Activated gamma-delta T cell treated with Interleukin-2 at 50 U/mL for 16 hours (primary cell): ENCODE data around the gene MYO19.
"Not testable (repeated sequence)": the region's sequence is repeated elsewhere in the genome, so short reads cannot be mapped to it uniquely, and the experiment has no call there.

ENCODE experiments used
- DNase-seq: peaks from one replicate; pipeline ENCODE4 v3.0.0-alpha.2; 2020

Gene MYO19

DNA sequence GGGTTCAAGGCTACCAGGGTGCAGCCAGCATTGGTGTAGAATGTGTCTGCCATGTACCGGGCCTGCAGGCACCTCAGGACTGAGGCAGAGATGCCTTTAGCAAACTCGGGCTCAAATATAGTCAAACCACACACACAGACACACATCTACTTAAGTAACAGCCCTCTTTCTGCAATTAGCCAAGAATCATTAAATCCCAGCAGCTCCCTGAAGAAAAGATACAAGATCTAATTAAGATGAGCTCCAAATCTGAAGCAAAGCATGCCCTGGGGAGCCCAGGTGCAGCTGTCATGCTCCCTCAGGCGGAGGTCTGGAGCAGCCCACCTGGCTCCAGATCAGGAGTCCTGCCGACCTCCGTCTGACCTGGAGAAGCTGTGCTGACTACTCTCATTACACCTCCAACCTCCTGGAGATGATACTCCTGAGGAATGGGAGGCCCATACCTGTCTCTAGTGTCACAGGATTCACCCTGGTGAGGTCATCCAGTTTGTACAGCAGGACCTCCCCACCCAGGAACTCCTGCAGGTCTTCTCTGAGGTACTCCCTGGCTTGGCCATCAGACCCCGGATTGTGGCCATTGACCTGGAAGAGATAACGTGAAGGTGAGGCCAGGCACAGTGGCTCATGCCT is 6.9 kb downstream of the MYO19 start:
- DNase-seq, result no peak

DNA sequence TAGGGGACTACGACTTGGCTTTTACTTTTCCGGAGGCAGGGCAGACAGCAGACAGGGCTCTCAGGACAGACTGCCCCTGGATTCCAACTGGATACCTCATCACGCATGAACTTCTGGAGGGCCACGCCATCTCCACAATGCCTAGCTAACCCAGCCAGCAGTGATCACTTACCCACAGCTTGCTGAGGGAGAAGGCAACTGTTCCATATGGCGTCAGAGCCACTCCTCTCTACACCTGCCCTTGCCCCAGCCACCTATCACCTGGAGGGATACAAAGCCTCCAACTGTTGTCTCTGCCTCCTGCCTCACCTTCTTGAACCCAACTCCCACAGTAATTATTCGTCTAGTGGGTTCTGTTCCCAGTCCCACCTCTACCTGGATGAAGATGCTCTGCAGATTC is 8.8 kb downstream of the MYO19 start:
- DNase-seq, result no peak

DNA sequence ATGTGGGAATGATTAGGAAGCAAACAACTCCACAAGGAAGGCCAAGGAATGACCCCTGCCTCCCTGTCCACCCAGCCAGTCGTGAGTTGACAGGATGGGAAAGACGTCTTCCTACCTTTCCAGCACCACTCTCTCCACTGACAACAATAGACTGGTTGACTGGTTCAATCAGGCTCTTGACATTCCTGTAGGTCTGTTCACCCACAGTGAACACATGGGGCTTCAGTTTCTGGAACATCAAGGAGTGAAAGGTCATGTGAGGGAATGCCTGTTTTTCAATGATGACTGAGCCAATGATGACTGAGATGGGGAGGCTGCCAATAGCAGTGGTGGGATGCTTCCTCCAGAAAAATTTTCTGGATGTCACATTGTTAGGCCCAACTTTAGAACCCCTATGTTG is 9.6 kb downstream of the MYO19 start:
- DNase-seq, result no peak

DNA sequence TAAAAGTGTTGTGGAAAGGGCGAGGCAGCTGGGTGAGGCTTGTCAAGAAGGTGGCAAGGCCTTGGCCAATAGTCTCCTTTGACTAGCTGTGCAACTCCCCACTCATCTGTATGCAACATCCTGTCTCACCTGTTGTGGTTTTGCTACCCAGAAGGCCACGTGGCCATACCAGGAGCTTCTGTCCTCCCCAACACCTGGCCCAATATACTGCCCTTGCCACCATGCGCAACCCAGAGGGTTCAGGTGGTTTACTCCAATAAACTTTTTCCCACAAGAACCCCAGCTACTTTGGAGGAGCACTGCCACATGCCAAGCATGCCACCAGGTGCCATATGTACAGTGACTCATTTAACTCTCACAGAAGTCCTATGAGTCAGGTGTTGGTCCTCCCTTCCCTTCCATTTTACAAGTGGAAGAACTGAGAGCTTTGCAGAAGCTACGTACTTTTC is 10.2 kb downstream of the MYO19 start:
- no peak for DNase-seq

DNA sequence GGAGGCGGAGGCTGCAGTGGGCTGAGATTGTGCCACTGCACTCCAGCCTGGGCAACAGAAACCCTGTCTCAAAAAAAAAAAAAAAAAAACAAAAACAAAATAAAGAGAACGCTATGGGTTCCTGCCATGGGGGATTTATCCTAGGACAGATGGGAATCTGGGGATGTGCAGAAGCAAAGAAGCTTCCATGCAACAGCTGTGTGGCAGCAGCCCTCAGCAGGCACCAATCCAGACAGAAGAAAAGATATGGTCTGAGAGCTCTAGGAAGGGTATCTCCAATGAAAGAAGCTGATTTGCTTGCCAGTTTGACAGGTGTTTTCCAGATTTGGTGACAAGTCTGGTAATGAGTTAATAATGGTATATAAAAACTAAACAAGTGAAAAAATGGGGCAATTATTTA is 11.6 kb downstream of the MYO19 start:
- no peak for DNase-seq

DNA sequence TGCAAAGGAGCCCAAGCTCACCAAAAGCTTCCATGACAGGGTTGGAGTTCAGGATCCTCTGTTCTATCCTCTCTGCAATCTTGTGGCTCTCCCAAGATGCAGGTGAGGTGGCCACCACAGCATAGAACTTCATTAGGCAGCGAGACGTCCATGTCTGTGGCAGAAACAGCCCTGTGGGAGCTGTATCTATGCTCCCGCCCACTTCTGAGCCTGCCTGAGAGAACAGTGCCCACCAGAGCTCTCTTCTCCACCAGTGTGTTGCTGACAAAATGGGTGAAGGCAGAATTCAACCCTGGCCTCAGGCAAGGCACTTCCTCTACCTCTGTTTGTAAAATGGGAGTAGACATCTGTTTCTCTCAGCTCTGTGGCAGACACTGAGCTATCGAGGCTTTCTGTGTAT is 18.8 kb downstream of the MYO19 start:
- DNase-seq, result no peak

DNA sequence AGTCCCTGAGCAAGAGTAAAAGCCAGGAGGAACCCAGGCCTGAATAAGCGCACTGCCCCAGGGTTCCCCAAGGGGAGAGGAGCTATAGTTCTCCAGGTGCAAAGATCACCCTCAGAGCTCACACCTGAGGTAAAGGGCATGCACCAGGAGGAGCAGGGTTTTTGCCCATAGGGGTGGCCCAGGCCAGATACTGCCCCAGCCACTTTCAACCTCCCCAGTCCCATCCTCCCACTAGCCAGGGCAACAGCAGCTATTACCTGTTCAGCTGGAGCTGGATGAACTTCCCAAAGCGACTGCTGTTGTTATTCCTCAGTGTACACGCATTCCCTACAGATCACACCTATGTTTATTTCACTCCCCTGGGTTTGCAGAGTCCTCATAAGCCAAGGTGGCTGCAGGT is 19.8 kb downstream of the MYO19 start:
- no peak for DNase-seq

DNA sequence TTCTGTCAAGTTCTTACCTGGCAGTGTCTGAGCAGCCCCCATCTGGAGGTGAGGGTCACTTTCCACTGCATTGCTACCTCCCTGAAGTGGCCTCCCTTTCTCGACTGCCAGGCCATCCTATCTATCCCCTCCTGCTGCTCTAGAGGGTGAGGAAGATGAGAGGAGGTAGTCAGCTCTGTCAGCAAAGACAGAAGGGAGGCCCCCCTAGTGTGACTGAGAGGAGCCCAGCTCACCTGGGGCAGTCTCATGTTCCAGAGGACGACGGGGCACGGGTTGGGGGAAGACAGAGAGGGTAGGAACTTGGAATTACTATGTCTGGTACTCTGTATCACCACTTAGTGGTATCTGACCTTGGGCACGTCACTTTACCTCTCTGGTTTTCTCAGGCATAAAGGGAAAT is 22.0 kb downstream of the MYO19 start:
- DNase-seq, result no peak

DNA sequence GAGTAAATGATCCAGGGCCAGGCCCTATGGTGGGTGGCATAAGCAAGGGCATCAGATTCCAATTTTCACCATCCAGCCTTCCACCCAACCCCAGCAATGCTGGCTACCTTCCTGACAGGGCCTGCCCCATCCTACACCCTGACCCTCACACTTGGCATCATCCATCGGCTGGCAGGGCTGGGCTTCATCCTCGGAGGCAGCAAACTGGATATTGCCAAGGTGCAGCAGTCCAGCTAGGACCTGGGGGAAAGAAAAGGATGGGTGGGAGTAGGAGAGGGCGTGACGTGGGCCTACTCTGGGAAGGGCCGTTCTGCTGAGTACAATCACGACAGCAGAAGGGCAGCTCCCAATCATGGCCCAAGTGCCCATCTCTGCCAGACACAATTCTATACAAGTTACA is 23.5 kb downstream of the MYO19 start:
- DNase-seq, result no peak

DNA sequence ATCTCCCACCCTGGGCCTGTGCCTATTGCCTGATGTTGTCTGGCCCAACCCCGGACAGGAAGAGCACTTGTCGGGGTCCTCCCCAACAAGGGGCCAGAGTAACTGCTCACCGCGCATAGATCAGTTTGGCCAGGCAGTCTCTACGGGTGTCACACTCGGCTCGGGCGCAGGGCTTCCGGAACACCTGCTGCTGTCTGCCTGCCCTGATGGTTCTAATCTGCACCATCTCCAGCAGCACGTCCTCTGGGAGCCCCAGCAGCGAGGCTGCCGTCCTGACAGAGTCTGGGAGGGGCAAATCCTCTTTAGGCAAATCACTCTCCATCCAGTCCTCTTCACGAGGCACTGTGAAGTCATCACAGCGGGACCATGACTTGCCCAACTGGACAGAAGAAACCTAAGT is 24.0 kb downstream of the MYO19 start:
- no peak for DNase-seq

DNA sequence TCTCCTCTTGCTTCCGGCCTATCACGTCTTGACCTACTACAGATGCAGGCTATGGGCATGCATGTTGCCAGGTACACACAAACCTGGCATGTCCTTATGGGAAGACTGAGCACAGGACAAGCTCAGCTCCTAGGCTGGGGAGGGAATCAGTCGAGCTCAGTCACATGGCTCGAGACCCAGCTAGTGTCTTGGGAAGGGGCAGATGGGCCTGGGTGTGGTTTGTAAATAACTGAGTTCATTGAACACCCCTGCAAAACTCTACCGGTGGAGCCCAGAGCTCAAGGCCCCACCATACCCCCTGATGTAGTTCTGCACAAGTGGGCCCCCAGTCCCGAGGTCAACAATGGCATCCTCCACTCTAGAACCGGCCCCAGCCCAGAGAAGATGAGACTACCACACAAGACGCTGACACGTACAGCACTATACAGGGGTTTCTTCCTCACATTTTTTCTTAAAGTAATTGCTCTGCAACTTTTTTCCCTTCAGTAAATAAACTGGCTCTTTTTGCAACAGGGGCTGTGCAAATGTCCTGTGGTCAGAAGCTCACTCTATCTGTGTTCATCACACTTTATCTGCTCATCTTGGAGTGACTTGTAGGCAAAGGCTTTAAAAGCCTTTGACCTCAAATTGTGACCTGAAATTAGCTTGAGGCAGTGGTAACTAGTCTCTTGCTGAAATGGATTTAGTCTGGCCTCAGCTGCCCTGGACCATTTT is 25.2 kb downstream of the MYO19 start:
- DNase-seq, result no peak

DNA sequence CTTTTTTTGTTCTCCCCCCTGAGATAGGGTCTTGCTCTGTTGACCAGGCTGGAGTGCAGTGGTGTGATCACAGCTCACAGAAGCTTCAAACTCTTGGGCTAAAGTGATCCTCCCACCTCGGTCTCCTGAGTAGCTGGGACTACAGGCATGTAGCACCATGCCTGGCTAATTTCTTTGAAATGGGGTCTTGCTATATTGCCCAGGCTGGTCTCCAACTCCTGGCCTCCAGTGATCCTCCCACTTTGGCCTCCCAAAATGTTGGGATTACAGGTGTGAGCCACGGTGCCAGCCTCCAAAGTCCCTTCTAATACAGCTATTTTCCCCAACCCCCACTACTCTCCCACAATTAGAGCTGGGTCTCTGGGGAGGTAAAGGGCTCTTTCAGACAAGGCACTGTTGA is 26.2 kb downstream of the MYO19 start:
- not testable (repeated sequence) for DNase-seq

DNA sequence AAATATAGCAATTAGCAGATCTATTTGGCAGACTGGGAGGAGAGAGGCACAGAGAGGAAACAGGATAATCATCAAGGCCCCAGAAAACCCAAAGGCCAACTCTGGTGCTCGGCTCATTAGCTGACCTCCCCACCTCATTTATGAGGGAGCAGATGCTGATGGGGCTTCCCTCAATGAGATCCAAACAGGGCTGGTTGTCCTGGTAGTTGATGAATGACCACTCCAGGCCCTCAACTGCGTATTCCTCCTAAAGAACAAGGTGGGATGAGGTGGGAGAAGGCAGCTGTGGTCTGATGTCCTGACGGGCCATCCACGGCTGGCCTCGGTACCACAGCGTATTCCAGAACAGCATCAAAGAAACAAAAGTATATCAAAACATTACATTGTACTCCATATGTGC is 27.4 kb downstream of the MYO19 start:
- no peak for DNase-seq

DNA sequence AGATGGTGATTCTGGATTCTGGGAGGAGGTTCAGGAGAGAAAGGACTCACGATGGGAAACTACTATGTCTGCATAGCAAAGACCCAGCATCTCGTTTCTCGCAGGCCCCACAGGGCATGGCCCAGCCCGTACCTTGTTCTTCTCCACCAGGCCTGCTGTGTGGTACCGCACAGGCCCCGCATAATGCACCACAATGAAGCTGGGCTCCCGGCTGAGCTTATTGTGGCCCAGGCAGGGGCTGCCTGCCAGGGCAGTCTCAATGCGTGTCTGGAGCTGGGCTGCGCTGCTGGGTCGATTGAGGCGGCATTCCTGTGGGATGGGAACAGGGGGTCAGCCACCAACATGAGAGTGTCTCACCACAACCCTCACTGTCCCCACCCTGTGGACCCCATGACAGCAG is 27.8 kb downstream of the MYO19 start:
- DNase-seq, result no peak

DNA sequence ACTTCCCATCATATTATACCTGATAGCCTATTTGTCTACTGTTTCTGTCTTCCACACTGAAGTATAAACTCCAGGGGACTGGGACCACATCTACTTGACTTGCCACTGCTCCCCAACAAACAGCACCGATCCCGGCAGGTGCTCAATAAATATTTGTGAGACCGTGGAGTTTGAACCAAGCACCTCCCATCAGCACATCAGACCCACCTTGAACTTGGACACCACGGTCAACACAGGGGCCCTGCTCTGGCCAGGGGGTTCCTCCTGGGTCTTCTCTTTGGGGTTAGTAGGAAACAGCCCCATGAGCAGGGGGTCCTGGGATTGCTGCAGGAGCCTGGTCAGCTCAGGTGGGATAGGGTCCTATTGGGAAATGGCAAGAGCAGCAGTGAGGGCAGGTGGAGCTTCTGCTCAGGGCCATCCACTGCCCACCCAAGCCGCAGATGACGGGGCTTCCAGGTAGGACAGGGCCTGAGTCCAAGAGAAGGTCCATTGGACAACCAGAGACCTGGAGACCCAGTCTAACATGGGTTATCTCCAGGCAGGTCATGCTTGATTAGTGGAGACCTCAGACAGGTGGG is 28.3 kb downstream of the MYO19 start:
- DNase-seq, result no peak

DNA sequence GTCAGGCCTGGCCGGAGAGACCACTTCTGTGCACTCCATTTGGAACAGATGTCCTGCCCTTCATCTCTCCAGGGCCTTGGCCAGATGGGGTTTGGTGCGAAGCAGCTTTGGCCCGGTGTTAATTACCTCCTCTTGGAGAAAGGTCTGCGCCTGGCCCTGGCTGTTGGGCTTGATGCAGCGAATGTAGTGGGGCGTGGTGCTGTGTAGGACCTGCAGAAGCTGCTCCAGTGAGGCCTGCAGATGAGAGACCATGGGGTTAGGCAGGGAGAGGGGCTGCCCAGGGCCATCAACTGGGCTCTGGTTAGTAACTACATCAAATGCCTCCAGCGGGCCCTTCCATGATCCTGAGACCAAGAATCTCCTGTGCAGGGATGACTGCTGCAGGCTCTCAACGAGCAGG is 29.5 kb downstream of the MYO19 start:
- no peak for DNase-seq

DNA sequence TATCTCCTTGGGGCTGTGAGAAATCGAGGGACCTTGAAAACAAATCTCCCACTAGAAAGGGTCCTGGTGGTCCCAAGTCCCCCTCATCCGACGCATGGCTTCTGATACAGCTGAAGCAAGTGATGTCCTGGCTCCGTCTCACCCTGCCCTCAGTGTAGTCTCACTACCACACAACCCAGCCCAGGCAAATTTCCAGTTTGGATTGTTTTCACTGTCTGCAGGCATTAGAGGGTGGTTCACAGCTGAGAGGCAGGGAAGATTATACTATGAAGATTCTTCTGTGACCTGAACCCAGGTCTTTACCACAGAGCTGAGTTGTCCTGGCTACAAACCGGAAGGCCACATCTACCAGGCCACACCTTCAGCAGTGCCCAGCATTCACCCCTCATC is 30.5 kb downstream of the MYO19 start:
- DNase-seq, result no peak

DNA sequence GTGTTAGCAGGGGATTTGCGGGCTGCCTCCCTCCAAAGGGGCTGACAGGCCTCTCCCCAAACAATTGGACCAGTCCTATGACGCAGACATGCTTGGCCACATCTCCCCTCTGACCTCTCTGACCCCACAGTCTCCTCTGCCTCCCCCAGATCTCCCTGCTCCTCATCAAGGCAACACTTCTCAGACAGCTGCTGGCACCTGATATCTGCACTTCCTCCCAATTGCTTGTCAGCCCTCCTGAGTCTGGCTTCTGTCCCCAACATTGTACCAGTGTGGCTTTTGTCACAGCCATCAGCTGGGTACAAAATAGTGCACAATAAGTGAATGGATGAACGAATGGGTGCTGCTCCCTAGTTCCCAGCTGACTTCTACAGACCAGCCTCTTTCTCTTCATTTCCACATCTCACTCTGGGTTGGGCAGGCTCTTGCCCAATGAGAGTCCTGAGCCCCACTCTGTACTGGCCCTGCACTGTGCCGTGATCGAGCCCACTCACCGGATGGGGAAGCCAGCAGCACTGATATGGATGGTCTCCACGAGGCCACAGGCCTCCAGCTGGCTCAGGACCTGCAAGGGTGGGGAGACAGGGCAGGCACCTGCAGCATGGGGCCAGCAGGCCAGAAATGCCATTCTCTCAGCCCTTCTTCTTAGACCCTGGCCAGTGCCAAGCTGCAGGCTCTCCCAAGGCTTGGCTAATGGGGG is 31.1 kb downstream of the MYO19 start:
- DNase-seq, result no peak

DNA sequence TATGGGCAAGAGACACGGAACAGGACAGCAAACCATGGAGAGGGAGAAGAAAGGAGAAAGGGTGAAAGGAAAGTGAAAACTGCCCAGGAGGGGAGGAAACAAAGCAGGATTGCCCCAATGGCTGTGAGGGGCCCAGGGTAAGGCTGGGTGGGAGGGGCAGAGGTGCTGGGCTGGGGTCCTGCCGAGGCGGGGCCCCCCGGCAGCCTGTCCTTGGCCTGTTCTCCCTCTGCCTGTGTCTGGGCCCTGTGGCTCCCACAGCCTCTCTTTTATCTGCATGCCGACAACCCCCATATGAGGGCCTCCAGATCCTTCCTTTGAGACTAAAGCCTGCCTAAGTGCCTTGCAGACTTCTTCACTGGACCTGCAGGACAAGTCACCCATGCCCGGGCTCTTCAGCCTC is 32.7 kb downstream of the MYO19 start:
- no peak for DNase-seq

DNA sequence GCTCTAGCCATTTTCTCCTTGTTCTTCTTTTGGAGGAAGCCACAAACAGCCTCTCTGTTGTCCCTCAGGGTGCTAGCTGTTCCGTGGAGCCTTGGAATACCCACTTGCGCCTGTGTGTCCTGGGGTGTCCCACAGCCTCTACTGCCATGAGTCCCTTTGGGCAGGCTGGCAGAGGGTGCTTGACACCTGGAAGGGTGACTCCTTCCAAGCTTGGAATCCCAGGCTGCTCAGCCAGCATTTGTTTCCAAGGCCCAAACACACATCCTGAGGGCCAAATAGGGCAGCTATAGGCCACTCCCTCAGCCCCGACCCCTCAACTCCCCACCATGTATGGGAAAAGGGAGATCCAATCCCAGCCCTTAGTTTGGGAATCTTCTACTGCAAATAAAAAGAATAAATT is 33.3 kb downstream of the MYO19 start:
- no peak for DNase-seq

DNA sequence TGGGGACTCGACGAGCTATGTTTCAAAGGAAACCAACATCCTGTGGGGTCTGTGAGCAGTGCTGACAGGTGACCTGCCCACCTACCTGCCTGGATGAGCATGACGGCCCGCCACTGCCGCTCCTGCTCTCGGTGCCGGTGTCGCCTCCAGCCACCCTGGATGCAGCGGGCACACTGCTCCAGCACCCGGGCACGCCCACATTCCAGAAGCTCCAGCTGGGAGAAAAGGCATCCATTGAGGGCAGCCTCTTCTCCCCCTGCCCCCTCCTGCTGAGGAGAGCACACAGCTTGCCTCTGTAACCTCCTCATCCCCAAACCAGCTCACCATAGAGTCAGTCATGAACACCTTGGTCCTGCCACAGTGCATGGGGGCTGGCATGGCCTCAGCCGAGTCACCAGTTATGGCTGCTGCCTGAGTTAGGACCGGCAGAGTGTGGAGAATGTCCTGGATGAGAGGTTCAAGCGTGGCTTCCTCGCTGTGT is 33.9 kb downstream of the MYO19 start:
- no peak for DNase-seq

DNA sequence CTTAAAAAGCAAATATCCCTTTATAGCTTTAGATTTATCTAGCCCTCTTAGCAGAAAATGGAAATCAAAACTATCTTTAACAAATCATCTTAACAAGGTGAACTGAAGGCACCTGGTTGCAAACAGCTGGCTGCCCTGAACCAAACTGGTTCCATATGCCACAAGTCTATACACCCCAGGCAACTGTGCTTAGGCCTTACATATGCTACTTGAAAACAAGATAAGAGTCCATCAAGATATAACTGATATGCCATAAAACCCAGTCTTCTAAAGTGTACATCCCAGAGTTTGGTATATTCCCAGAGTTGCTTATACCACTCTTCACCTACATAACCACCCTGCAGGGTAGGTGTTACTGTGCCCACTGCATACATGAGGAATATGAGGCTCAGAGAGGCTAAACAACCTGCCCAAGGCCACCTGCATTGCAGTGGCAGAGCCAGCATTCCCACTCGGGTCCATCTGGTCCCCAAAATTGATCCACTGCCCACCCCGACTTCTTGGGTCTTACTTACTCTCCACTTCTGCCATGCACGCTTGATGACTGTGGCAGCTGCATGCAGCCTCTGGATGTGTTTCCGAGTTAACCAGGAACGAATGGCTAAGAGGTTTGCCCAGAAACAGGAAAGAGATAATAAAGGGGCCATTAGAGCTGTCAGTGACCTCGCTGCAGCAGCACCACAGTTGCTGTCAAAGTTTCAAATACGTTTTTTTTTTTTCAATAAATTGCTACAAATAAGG is 35.9 kb downstream of the MYO19 start:
- no peak for DNase-seq

DNA sequence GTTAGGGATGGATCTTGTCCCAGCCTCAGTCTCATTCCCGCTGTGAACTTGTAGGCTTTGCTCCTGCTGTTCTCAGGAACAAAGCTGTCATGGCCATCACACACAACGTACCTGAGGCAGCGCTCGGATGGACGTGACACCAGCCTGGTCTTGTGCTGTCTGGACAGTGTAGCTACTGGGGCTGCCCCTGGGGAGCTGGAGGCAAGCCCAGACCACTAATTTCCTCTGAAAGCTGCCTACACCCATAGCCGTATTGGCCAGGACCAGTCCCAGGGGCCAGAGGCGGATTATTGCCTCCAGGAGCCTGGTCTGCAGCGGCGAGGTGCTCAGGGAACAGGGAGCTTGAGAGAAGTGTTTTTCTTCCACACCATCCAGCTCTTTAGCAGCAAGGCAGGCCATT is 36.5 kb downstream of the MYO19 start:
- DNase-seq, result no peak
